ENCODE results near the gene LRRC37A. TPM values are rescaled to one million over a fixed set of nuclear protein-coding genes. Genes with fewer than 3 reads are reported as not detected.
"Not testable (repeated sequence)": the region's sequence is repeated elsewhere in the genome, so short reads cannot be mapped to it uniquely, and the experiment has no call there.

The LRRC37A gene
- total RNA-seq, 6 donors from 2014 or later: 1.6 to 14.7 (median 2.7) TPM

DNA sequence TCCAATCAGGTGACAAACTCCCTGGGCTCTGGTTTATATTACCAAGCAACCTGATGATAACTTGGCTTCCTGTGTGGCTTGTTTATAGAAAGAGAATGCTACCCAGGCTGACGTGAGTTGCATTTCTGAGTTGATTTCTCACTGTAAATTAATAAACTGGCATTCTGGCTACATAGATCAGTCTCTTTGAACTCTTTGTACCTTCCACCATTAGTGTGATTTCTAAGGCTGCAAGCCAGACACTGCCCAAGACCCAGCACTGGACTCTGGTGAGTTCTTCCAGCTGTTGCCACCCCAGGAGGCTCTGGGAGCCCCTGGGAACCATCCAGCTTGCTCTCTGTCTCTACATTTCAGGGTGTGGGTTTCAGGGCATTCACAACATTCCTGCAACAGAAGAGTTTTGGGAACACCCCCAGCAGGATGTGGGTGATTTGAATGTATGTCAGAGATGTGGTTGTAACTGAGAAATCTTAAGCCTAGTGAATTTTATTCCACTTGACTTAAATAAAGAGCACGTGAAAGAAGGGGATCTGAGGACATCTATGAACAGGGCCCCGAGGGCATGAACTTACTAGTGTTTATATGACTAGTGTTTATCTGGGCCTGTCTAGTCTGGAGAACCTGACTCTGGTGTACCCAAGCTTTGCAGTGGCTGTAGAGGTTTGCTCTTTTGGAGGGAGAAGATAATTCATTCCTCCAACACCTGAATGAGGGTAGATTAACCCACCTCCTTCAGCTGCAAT, 30.3 kb upstream of the LRRC37A start:
- Histone ChIP-seq H3K9me3 (no peaks in the 10 kb centered on the region), H3K27me3 (no peaks in the 10 kb centered on the region), H3K36me3 (no peaks in the 10 kb centered on the region), H3K4me1 (peaks cover 4 to 15% (median 8%) of the 10 kb centered on the region in 4 donors), H3K27ac (no peak overlapping the region), H3K4me3 (no peak overlapping the region)
- DNase-seq: no peak
- TF ChIP-seq EP300 (IDR thresholded peaks at IDR 0.05) (no peak), POLR2A (IDR thresholded peaks at IDR 0.05) (no peak), POLR2AphosphoS5 (IDR thresholded peaks at IDR 0.05) (no peak)
- TF ChIP-seq, protein P1, sequence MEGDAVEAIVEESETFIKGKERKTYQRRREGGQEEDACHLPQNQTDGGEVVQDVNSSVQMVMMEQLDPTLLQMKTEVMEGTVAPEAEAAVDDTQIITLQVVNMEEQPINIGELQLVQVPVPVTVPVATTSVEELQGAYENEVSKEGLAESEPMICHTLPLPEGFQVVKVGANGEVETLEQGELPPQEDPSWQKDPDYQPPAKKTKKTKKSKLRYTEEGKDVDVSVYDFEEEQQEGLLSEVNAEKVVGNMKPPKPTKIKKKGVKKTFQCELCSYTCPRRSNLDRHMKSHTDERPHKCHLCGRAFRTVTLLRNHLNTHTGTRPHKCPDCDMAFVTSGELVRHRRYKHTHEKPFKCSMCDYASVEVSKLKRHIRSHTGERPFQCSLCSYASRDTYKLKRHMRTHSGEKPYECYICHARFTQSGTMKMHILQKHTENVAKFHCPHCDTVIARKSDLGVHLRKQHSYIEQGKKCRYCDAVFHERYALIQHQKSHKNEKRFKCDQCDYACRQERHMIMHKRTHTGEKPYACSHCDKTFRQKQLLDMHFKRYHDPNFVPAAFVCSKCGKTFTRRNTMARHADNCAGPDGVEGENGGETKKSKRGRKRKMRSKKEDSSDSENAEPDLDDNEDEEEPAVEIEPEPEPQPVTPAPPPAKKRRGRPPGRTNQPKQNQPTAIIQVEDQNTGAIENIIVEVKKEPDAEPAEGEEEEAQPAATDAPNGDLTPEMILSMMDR (IDR thresholded peaks at IDR 0.05): no peak
- ATAC-seq (ENCODE audit: low FRiP score in 2 of 2): no peak
- WGBS, 2 donors: 27 to 34% methylated on average over 3 of the region's 3 CpGs

DNA sequence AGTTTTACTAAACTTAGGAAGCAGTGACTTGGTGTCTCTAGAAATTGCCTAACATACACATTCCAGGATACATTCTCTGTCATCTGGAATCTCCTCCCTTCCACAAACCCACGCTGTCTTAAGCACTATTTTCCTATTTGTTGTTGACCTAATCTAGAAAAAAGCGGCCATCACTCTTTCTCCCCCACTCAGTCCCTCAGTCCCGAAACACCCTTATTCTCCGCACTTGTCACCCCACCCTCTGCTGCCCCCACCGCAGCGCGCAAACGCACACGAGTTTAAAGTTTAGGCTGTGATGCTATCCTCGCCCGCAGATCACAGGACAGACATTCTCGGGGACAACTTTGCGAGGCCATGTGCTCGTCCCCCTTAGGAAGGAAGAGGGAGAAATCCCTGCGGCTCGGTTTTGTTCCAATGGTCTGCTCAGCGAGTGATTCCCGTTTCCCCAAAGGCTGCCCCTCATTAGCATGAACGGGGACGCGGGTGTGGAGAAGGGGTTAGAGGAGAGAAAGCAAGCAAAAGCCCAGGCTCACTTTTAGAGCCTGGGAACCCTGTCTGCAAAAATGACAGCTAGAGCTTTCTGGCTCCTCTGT, 28.8 kb upstream of the LRRC37A start:
- DNase-seq: peak in 1 of 2 donors; percentile 60
- ATAC-seq (ENCODE audit: low FRiP score in 2 of 2): peak in 1 of 2 donors; percentile 5
- 18 to 19% methylated on average over 18 to 21 of the region's 21 CpGs for WGBS, 2 donors

DNA sequence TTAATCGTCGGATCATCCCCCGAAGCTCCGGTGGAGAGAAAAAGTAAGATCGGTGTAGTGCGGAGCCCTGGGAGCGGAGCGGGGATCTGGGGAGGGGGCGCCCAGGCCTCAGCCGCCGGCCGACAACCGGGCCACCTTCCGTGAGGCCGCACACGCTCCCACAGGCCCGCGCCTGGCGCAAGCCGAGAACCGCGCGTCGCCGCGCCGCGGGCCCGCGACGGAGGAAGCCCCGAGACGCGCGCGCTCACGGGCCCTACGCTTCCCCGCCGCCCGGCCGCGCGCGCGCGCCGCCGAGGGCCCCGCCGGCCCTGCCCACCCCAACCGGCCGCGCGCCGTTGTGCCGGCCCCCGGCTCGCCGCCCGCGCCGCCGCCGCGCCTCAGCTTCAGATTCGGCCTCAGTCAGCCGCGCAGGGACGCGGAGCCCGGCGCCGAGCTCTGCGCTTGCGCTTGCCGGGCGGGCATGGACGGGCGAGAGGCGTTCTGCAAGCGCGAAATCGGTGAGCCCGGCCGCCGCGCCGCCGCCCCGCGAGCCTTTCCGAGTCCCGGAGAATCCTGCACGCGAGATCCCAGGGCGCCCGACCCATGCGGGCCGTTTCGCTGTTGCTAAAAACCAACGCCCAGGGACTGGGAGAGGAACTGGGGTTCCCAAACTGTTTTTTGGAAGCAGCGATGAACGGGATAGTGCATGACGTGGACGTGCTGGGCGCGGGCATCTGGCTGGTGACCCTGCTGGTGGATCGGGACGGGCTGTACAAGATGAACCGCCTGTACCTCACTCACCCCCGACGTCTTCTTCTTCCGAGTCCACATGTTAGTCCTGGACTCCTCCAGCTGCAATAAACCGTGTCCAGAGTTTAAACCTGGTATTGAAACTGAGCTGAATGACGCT, 28.0 kb upstream of the LRRC37A start:
- DNase-seq (peak; percentile 87 to 98), ATAC-seq (ENCODE audit: low FRiP score in 2 of 2) (peak; percentile 91 to 97)
- no peaks in the 10 kb centered on the region for H3K9me3 ChIP-seq
- no peaks in the 10 kb centered on the region for H3K36me3 ChIP-seq
- WGBS, 2 donors: 1% methylated on average over 27 to 29 of the region's 116 CpGs
- no peak for TF ChIP-seq EP300 (IDR thresholded peaks at IDR 0.05)
- peak in 3 of 4 donors; percentile 34 to 73 (median 69) for TF ChIP-seq POLR2A (IDR thresholded peaks at IDR 0.05)
- peak in 1 of 2 donors; percentile 41 for TF ChIP-seq POLR2AphosphoS5 (IDR thresholded peaks at IDR 0.05)
- H3K27ac ChIP-seq: peak overlapping the region; percentile 85 to 94 (median 88)
- H3K4me3 ChIP-seq: peak overlapping the region; percentile 68 to 79 (median 75)
- H3K4me1 ChIP-seq: peaks cover 4 to 15% (median 6%) of the 10 kb centered on the region in 4 donors
- no peaks in the 10 kb centered on the region for H3K27me3 ChIP-seq

More for the DNA sequence above, 28.8 kb upstream of the LRRC37A start:
- H3K36me3 ChIP-seq, H3K9me3 ChIP-seq, H3K27me3 ChIP-seq: not testable (repeated sequence)
- Histone ChIP-seq H3K4me1 (peaks cover 4 to 15% (median 6%) of the 10 kb centered on the region in 4 donors), H3K4me3 (peak overlapping the region; percentile 22 to 79 (median 73)), H3K27ac (peak overlapping the region; percentile 80 to 94 (median 88))

DNA sequence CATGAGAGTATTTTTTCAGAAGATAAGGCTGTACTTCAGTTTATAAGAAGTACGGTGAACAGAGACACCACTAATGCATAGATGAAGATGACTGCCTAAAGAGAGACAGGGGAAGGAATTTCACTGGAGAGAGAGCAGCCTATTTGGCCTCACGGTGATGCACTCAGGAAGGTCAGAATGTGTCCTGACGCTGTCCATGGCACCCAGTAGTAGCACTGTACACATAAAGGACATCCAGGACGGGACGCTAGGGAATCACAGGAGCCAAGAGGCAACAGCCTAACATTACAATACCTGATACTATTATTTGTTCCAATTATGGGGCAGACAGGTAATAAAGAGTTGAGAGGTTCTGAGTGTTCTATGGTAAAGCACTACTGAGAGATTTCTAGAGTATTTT, 24.9 kb upstream of the LRRC37A start:
- no peak overlapping the region for H3K4me3 ChIP-seq
- H3K27ac ChIP-seq: no peak overlapping the region
- TF ChIP-seq POLR2A (IDR thresholded peaks at IDR 0.05) (no peak), EP300 (IDR thresholded peaks at IDR 0.05) (no peak), POLR2AphosphoS5 (IDR thresholded peaks at IDR 0.05) (no peak)
- TF ChIP-seq, protein P1 (IDR thresholded peaks at IDR 0.05): no peak
- peaks cover 4 to 15% (median 6%) of the 10 kb centered on the region in 4 donors for H3K4me1 ChIP-seq
- DNase-seq (no peak), ATAC-seq (ENCODE audit: low FRiP score in 2 of 2) (no peak)
- no peaks in the 10 kb centered on the region for H3K36me3 ChIP-seq
- H3K9me3 ChIP-seq: no peaks in the 10 kb centered on the region
- WGBS, 2 donors: 54 to 66% methylated on average over 5 of the region's 5 CpGs
- H3K27me3 ChIP-seq: no peaks in the 10 kb centered on the region

DNA sequence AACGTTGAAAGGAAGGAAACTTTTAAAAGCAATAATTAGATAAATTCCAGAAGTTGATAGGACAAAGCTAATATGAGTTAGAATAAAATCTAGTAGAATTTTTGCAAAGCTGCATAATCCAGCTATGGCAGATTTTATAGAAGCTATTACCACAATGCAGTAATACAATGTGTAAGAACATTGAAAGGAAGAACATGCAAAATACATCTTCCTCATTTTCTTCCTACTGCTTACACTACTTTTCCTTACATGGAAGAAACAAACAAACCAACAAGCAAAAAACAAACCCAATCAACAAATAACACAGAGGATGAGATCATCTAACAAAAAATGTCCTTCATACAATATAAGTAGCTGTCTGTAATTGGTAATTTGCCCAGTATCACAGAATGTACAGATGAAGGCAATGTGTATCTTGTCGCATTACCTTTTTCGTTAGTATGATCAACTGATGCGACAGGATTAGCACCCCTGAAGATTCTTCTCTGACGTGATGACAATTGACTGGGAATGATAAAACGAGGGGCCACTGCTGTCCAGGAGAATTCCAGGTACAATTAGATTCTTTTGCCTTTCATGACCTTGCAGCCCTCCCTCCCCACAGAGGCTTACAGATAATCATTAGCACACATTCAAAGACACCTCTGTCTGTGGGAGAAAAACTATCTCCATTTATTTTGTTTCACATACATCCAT, 21.2 kb upstream of the LRRC37A start:
- TF ChIP-seq POLR2AphosphoS5 (IDR thresholded peaks at IDR 0.05): no peak
- TF ChIP-seq, protein P1 (IDR thresholded peaks at IDR 0.05): no peak
- TF ChIP-seq EP300 (IDR thresholded peaks at IDR 0.05): no peak
- no peak for TF ChIP-seq POLR2A (IDR thresholded peaks at IDR 0.05)
- Histone ChIP-seq H3K4me1 (no peaks in the 10 kb centered on the region), H3K36me3 (no peaks in the 10 kb centered on the region), H3K4me3 (no peak overlapping the region), H3K27me3 (no peaks in the 10 kb centered on the region), H3K9me3 (no peaks in the 10 kb centered on the region), H3K27ac (no peak overlapping the region)
- ATAC-seq (ENCODE audit: low FRiP score in 2 of 2): no peak
- DNase-seq: no peak
- 74 to 78% methylated on average over 6 of the region's 6 CpGs for WGBS, 2 donors

Measured in upper lobe of left lung (tissue), 6 donors.